ENCODE results near the gene NOL6. TPM values are rescaled to one million over a fixed set of nuclear protein-coding genes. Genes with fewer than 3 reads are reported as not detected.

The NOL6 gene
- total RNA-seq, 1 experiment from 2014 or later, result 49.6 TPM

GRCh38 chr9:33443047-33443446 is 30.7 kb downstream of the NOL6 start:
- CTCF ChIA-PET, result no interaction called here
- TF ChIP-seq CTCF (conservative IDR thresholded peaks at IDR 0.05; ENCODE audit: low read depth, low read length) (no peak), EZH2 (IDR thresholded peaks at IDR 0.05; ENCODE audit: borderline replicate concordance, low read depth, low read length, poor library complexity, severe bottlenecking) (no peak)
- no peak for DNase-seq (ENCODE audit: low spot score)
- Histone ChIP-seq H3K4me1 (ENCODE audit: insufficient read depth, low read length, poor library complexity, severe bottlenecking) (peaks cover 5% of the 10 kb centered on the region), H3K27me3 (replicated peaks; ENCODE audit: insufficient read depth, low read depth, low read length, poor library complexity) (no peaks in the 10 kb centered on the region), H3K4me3 (ENCODE audit: low read depth, low read length, poor library complexity, severe bottlenecking) (no peak overlapping the region), H3K9me3 (ENCODE audit: low read depth, low read length, poor library complexity, severe bottlenecking) (no peaks in the 10 kb centered on the region), H3K36me3 (ENCODE audit: insufficient read depth, low read length, poor library complexity, severe bottlenecking) (no peaks in the 10 kb centered on the region), H3K27ac (ENCODE audit: low read depth, low read length, poor library complexity, severe bottlenecking) (no peak overlapping the region)
- intact Hi-C loops (cut with micrococcal nuclease; ENCODE audit: unreplicated experiment), result no loop called here
- BruUV-seq (replicated peaks), result no TSS peak
- POLR2A ChIA-PET (ENCODE audit: low non-redundant PET), result no interaction called here

- intact Hi-C loops (cut with micrococcal nuclease; ENCODE audit: unreplicated experiment), result no loop called here
- Histone ChIP-seq H3K9me3 (ENCODE audit: low read depth, low read length, poor library complexity, severe bottlenecking) (no peaks in the 10 kb centered on the region), H3K4me1 (ENCODE audit: insufficient read depth, low read length, poor library complexity, severe bottlenecking) (peaks cover 3% of the 10 kb centered on the region), H3K4me3 (ENCODE audit: low read depth, low read length, poor library complexity, severe bottlenecking) (no peak overlapping the region), H3K27me3 (replicated peaks; ENCODE audit: insufficient read depth, low read depth, low read length, poor library complexity) (no peaks in the 10 kb centered on the region), H3K36me3 (ENCODE audit: insufficient read depth, low read length, poor library complexity, severe bottlenecking) (no peaks in the 10 kb centered on the region), H3K27ac (ENCODE audit: low read depth, low read length, poor library complexity, severe bottlenecking) (no peak overlapping the region)
- POLR2A ChIA-PET (ENCODE audit: low non-redundant PET), result no interaction called here
- TF ChIP-seq CTCF (conservative IDR thresholded peaks at IDR 0.05; ENCODE audit: low read depth, low read length) (no peak), EZH2 (IDR thresholded peaks at IDR 0.05; ENCODE audit: borderline replicate concordance, low read depth, low read length, poor library complexity, severe bottlenecking) (no peak)
- no peak for DNase-seq (ENCODE audit: low spot score)
- no TSS peak for BruUV-seq (replicated peaks)
- CTCF ChIA-PET, result no interaction called here
Observed at GRCh38 chr9:33442125-33442524, 31.6 kb downstream of the NOL6 start.

- no TSS peak for BruUV-seq (replicated peaks)
- CTCF ChIA-PET, result no interaction called here
Observed at GRCh38 chr9:33440609-33441008, 33.1 kb downstream of the NOL6 start.

More at GRCh38 chr9:33440609-33441008, 33.1 kb downstream of the NOL6 start:
- no peak overlapping the region for H3K27ac ChIP-seq (ENCODE audit: low read depth, low read length, poor library complexity, severe bottlenecking)
- no peaks in the 10 kb centered on the region for H3K4me1 ChIP-seq (ENCODE audit: insufficient read depth, low read length, poor library complexity, severe bottlenecking)
- TF ChIP-seq CTCF (conservative IDR thresholded peaks at IDR 0.05; ENCODE audit: low read depth, low read length), result no peak
- TF ChIP-seq EZH2 (IDR thresholded peaks at IDR 0.05; ENCODE audit: borderline replicate concordance, low read depth, low read length, poor library complexity, severe bottlenecking), result no peak
- no peak for DNase-seq (ENCODE audit: low spot score)
- H3K36me3 ChIP-seq (ENCODE audit: insufficient read depth, low read length, poor library complexity, severe bottlenecking), result no peaks in the 10 kb centered on the region
- intact Hi-C loops (cut with micrococcal nuclease; ENCODE audit: unreplicated experiment), result no loop called here
- no peak overlapping the region for H3K4me3 ChIP-seq (ENCODE audit: low read depth, low read length, poor library complexity, severe bottlenecking)
- no peaks in the 10 kb centered on the region for H3K9me3 ChIP-seq (ENCODE audit: low read depth, low read length, poor library complexity, severe bottlenecking)
- no peaks in the 10 kb centered on the region for H3K27me3 ChIP-seq (replicated peaks; ENCODE audit: insufficient read depth, low read depth, low read length, poor library complexity)
- POLR2A ChIA-PET (ENCODE audit: low non-redundant PET), result no interaction called here

Data from A673 (cell line).